OCI-LY3 (cell line): ENCODE data around the gene COBL.

ENCODE experiments used
- CTCF ChIP-seq: fragments of 200-600, 300-600 bp; sonication (generic); IDR thresholded peaks from 2 replicates; pipeline ENCODE4 v1.5.1; 2014; ENCODE audit warnings: antibody characterized with exemption, low read length, low read depth
- EZH2phosphoT487 ChIP-seq: fragments of 200-600 bp; shearing (Covaris generic); IDR thresholded peaks from 2 replicates; pipeline ENCODE4 v1.6.1; 2018; ENCODE audit warnings: antibody characterized with exemption, mixed run types, low read depth

GRCh38 chr7:51310131-51310583, 6.5 kb downstream of the COBL start:
- TF ChIP-seq CTCF (no peak), EZH2phosphoT487 (no peak)
